Measurements from ENCODE around the gene SLIT3.

SLIT3 gene

GRCh38 chr5:168776070-168776469 is 524.9 kb downstream of the SLIT3 start:
- TF ChIP-seq, protein P1, sequence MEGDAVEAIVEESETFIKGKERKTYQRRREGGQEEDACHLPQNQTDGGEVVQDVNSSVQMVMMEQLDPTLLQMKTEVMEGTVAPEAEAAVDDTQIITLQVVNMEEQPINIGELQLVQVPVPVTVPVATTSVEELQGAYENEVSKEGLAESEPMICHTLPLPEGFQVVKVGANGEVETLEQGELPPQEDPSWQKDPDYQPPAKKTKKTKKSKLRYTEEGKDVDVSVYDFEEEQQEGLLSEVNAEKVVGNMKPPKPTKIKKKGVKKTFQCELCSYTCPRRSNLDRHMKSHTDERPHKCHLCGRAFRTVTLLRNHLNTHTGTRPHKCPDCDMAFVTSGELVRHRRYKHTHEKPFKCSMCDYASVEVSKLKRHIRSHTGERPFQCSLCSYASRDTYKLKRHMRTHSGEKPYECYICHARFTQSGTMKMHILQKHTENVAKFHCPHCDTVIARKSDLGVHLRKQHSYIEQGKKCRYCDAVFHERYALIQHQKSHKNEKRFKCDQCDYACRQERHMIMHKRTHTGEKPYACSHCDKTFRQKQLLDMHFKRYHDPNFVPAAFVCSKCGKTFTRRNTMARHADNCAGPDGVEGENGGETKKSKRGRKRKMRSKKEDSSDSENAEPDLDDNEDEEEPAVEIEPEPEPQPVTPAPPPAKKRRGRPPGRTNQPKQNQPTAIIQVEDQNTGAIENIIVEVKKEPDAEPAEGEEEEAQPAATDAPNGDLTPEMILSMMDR (conservative IDR thresholded peaks at IDR 0.05; ENCODE audit: low read depth, low read length), result no peak
- H3K4me3 ChIP-seq (ENCODE audit: low read depth, low read length), result no peak overlapping the region
- DNase-seq (ENCODE audit: low read depth), result no peak

GRCh38 chr5:168773226-168773625 is 527.7 kb downstream of the SLIT3 start:
- H3K4me3 ChIP-seq (ENCODE audit: low read depth, low read length), result no peak overlapping the region
- DNase-seq (ENCODE audit: low read depth), result no peak
- TF ChIP-seq, protein P1 (conservative IDR thresholded peaks at IDR 0.05; ENCODE audit: low read depth, low read length), result no peak

DNA sequence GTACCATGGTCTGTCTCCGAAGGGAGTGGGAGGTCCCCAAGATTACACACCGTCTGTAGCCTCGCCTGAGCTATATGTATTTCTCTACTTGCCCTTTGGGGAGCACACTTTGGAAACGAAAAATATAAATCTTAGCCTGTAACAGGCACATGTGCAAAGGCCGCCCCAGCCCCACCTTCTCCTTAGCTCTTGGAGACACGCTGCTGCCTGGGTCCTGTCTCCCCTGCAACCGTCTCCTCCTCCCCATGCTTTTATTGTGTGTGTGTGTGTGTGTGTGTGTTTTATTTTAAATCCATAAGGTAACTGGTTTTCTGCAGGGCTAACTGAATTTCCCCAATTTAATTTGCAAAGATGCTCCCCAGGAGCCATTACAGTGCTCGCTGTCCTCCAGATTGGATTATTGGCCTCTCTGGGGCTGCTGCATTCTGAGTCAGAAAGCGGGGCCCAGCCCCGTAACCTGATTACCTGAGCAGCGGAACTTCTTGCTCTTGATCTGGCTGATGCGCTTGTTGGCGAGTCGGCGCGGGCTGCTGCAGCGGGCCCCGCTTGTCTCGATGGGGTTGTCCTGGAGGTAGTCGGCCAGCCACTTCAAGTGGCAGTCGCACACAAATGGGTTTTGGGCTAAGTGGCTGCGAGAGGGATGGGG is 528.5 kb downstream of the SLIT3 start:
- DNase-seq (ENCODE audit: low read depth), result no peak
- TF ChIP-seq, protein P1 (conservative IDR thresholded peaks at IDR 0.05; ENCODE audit: low read depth, low read length), result no peak
- H3K4me3 ChIP-seq (ENCODE audit: low read depth, low read length), result no peak overlapping the region

DNA sequence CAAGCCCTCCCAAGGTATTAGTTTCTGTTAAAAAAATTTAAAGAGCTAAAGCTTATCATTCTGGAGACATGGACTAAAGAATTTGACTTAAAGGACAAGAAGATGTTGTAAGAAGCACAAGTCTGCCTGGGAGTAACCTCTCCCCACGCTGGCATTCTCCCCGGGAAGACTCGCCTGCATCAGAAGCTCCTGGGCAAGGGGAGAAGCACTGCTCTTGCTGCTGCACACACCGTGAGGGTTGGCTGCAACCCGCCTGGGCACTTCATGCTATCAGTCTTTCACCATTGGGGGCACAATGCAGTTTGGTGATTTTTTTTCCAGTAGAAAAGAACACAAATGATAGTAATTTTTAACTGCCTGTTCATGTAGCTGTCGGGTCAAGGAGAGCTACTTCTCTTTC is 529.3 kb downstream of the SLIT3 start:
- TF ChIP-seq, protein P1 (conservative IDR thresholded peaks at IDR 0.05; ENCODE audit: low read depth, low read length), result no peak
- no peak for DNase-seq (ENCODE audit: low read depth)
- no peak overlapping the region for H3K4me3 ChIP-seq (ENCODE audit: low read depth, low read length)

GRCh38 chr5:168770996-168771395 is 529.9 kb downstream of the SLIT3 start:
- no peak overlapping the region for H3K4me3 ChIP-seq (ENCODE audit: low read depth, low read length)
- no peak for DNase-seq (ENCODE audit: low read depth)
- TF ChIP-seq, protein P1 (conservative IDR thresholded peaks at IDR 0.05; ENCODE audit: low read depth, low read length), result no peak

DNA sequence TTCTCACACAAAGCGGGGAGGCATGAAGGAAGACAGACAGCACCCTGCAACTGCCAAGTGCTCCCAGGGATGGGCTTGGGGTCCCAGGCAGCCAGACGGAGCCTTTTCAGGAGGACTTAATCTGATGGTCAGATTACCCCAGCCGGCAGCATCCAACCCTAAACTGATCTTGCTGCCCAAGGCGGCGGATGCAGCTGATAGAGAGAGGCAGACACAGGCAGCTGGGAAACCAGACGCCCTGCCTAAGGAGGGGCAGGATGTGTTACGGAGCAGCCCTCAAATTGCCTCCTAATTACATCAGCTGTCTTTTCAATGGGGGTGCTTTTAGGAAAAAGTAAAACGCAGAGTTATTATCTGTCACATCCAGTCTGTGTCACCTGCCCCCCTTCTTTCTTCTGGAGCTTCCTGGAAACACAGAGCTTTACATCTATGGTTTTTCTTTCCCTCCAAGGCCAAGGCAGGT is 530.9 kb downstream of the SLIT3 start:
- TF ChIP-seq, protein P1 (conservative IDR thresholded peaks at IDR 0.05; ENCODE audit: low read depth, low read length), result no peak
- no peak overlapping the region for H3K4me3 ChIP-seq (ENCODE audit: low read depth, low read length)
- no peak for DNase-seq (ENCODE audit: low read depth)

DNA sequence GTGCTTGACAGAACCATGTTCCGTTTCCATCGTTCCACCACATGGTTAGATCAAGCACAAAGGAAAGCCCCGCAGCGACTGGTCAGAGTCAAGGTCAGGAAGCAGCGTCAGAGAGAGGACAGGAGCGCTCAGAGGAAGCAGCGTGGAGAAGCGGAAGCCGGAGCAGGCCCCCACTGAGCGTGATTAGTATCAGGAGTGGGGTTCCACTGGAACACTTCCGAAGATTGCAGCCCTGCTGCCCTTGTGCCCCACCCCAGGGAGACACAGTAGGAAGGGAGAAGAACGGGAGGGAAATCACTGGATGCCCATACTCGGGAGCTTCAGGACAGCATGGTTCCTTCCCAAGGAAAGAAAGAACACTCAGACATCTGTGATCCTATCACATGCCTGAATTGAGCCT is 532.8 kb downstream of the SLIT3 start:
- TF ChIP-seq, protein P1 (conservative IDR thresholded peaks at IDR 0.05; ENCODE audit: low read depth, low read length), result no peak
- DNase-seq (ENCODE audit: low read depth), result no peak
- no peak overlapping the region for H3K4me3 ChIP-seq (ENCODE audit: low read depth, low read length)
